GM21360 (cell line): ENCODE measurements around the gene ZFYVE19.

Experiments
- ATAC-seq: cut with Tn5 transposase; IDR thresholded peaks from one replicate; pipeline ENCODE4 v1.9.1; 2021; ENCODE audit warnings: mild to moderate bottlenecking, moderate library complexity; ENCODE audit not compliant: unreplicated experiment

The ZFYVE19 gene

GRCh38 chr15:40812721-40813425, 6.0 kb downstream of the ZFYVE19 start:
- no peak for ATAC-seq

- no peak for ATAC-seq
Measured at GRCh38 chr15:40815042-40815698, 8.3 kb downstream of the ZFYVE19 start.

- ATAC-seq: no peak
Measured at GRCh38 chr15:40819048-40819447, 12.2 kb downstream of the ZFYVE19 start.

- no peak for ATAC-seq
Measured at GRCh38 chr15:40821195-40821594, 14.3 kb downstream of the ZFYVE19 start.

- ATAC-seq: no peak
Measured at GRCh38 chr15:40823572-40824343, 16.9 kb downstream of the ZFYVE19 start.

- no peak for ATAC-seq
Measured at GRCh38 chr15:40825661-40826422, 19.0 kb downstream of the ZFYVE19 start.

- no peak for ATAC-seq
Measured at GRCh38 chr15:40826423-40827075, 19.7 kb downstream of the ZFYVE19 start.

- ATAC-seq: no peak
Measured at GRCh38 chr15:40828447-40829036, 21.7 kb downstream of the ZFYVE19 start, which contains the start of gene PPP1R14D. TSS of gene PPP1R14D (minus strand) at chr15:40828708. CDS start at chr15:40828641, 67 bp downstream.

GRCh38 chr15:40829115-40829514, 22.2 kb downstream of the ZFYVE19 start:
- no peak for ATAC-seq

- ATAC-seq: no peak
Measured at GRCh38 chr15:40830884-40831283, 24.0 kb downstream of the ZFYVE19 start.

- ATAC-seq: no peak
Measured at GRCh38 chr15:40831861-40832260, 25.0 kb downstream of the ZFYVE19 start.

GRCh38 chr15:40832903-40833302, 26.0 kb downstream of the ZFYVE19 start:
- no peak for ATAC-seq

- no peak for ATAC-seq
Measured at GRCh38 chr15:40836020-40836419, 29.1 kb downstream of the ZFYVE19 start.

- no peak for ATAC-seq
Measured at GRCh38 chr15:40838756-40839155, 31.9 kb downstream of the ZFYVE19 start.

GRCh38 chr15:40841741-40842140, 34.9 kb downstream of the ZFYVE19 start:
- ATAC-seq: no peak

GRCh38 chr15:40843261-40843884, 36.5 kb downstream of the ZFYVE19 start:
- no peak for ATAC-seq

GRCh38 chr15:40843885-40844695, 37.2 kb downstream of the ZFYVE19 start, which contains the start of gene SPINT1:
TSS of gene SPINT1 (plus strand) at chr15:40844048. CDS start at chr15:40844555, 507 bp downstream.
- ATAC-seq: no peak

GRCh38 chr15:40844696-40845030, 37.8 kb downstream of the ZFYVE19 start:
- ATAC-seq: no peak

GRCh38 chr15:40845036-40845435, 38.1 kb downstream of the ZFYVE19 start:
- ATAC-seq: no peak
